Kidney (tissue), 14 donors: ENCODE data around the gene NR1H2. TPM values are rescaled to one million over a fixed set of nuclear protein-coding genes. Genes with fewer than 3 reads are reported as not detected.

ENCODE experiments used
- DNase-seq, 5 donors: peaks; one replicate each; pipeline ENCODE4 v3.0.0-alpha.2; 2013 to 2020
- FAIRE-seq: peaks from 2 replicates; lab custom pipeline; 2012; peaks lifted over from hg19 to GRCh38; lab: Jason Lieb, UNC
- H3K27ac ChIP-seq, 2 donors: one replicate each; pipeline ENCODE4 v1.7.0; 2013; ENCODE audit warnings: low read depth in 2 of 2, low read length in 2 of 2, inconsistent platforms in 1 of 2
- H3K27me3 ChIP-seq: one replicate; pipeline ENCODE4 v1.7.1; 2013; ENCODE audit warnings: low read length, inconsistent platforms; ENCODE audit not compliant: control insufficient read depth, insufficient read depth
- H3K36me3 ChIP-seq, 3 donors: one replicate each; pipeline versions ENCODE4 v1.7.0 to v1.7.1; 2013; ENCODE audit warnings: low read length in 3 of 3, control low read depth in 1 of 3, inconsistent platforms in 1 of 3; ENCODE audit not compliant: insufficient read depth in 3 of 3, control insufficient read depth in 2 of 3
- H3K4me1 ChIP-seq, 3 donors: one replicate each; pipeline versions ENCODE4 v1.7.0 to v1.7.1; 2013; ENCODE audit warnings: low read length in 3 of 3, inconsistent platforms in 1 of 3, low read depth in 1 of 3; ENCODE audit not compliant: control insufficient read depth in 2 of 3, insufficient read depth in 2 of 3
- H3K4me3 ChIP-seq, 3 donors: one replicate each; pipeline versions ENCODE4 v1.7.0 to v1.8.1; 2013; ENCODE audit warnings: low read length in 3 of 3, control low read depth in 1 of 3, inconsistent platforms in 1 of 3
- H3K9ac ChIP-seq, 3 donors: one replicate each; pipeline versions ENCODE4 v1.7.0 to v1.7.1; 2013; ENCODE audit warnings: low read length in 3 of 3, control low read depth in 1 of 3, inconsistent platforms in 1 of 3
- H3K9me3 ChIP-seq, 3 donors: one replicate each; pipeline versions ENCODE4 v1.7.0 to v1.7.1; 2013; ENCODE audit warnings: low read length in 3 of 3, control low read depth in 1 of 3, inconsistent platforms in 1 of 3; ENCODE audit not compliant: control insufficient read depth in 2 of 3, insufficient read depth in 1 of 3
- intact Hi-C: fragments of 100-400 bp; cut with DNase I; formaldehyde crosslinking; loops from one replicate; pipeline ENCODE4 v1.11.1; 2022
- polyA plus RNA-seq: library from polyadenylated mRNA; stranded (reverse); fragments of 350-450 nt; fragmentation: Illumina TruSeq; extraction: RNeasy Lipid Tissue Mini Kit (QIAGEN cat#74804); gene quantifications from one replicate; pipeline ENCODE4 v1.2.3, GENCODE V29; 2014; ENCODE audit warnings: low read depth, low replicate concordance; ENCODE audit not compliant: insufficient read depth
- total RNA-seq: library from RNA; stranded (reverse); fragmentation: NEBNext Ultra II Directional; extraction: Animal tissue kit (Norgen Biotek cat#: 25700); gene quantifications from one replicate; pipeline ENCODE4 v1.2.1, GENCODE V29; 2021
- TF ChIP-seq, protein P1 (sequence below): IDR thresholded peaks from 3 replicates; pipeline ENCODE4 v1.5.1; 2012; ENCODE audit warnings: mild to moderate bottlenecking, moderate library complexity, borderline replicate concordance; ENCODE audit not compliant: insufficient read depth; ENCODE audit errors: extremely low read depth
- donor health status: control.
- donor health status: control.
- donor health status: control.
- donor health status: control.
- donor health status: control.
- donor health status: DM: yes; HTN: yes; CAD: no.
- donor health status: Normal renal cell carcinoma (clear cell type).

Gene NR1H2
- total and polyA plus RNA-seq, 2 donors from 2014 or later: 59.7 to 80.4 TPM

DNA sequence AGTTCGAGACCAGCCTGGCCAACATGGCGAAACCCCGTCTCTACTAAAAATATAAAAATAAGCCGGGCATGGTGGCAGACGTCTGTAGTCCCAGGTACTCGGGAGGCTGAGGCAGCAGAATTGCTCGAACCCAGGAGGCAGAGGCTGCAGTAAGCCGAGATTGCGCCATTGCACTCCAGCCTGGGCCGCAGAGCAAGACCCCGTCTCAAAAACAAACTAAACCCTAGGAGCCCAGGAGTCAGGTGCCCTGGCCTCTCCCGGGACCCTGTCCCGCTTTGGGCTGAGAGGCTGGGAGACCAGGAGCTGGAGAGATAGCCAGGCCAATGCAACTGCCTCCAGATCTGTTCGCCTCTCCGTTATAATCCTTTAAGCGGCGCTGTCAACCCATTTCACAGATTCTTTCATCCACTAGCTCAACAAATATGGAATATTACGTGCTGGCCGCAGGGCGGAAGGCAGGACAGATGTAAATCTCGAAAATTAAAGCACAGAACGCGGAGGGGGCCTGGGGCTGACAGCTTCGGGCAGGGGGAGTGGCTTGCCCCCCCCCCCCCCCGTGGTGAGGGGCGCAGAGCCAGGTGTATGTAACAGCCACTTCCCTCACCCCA is 51.2 kb downstream of the NR1H2 start:
- Histone ChIP-seq H3K27me3 (no peaks in the 10 kb centered on the region), H3K4me3 (no peak overlapping the region), H3K27ac (no peak overlapping the region), H3K4me1 (peaks cover 0 to 7% (median 3%) of the 10 kb centered on the region in 3 donors), H3K36me3 (no peaks in the 10 kb centered on the region), H3K9ac (no peak overlapping the region), H3K9me3 (no peaks in the 10 kb centered on the region)
- DNase-seq (no peak), FAIRE-seq (no peak)
- TF ChIP-seq, protein P1, sequence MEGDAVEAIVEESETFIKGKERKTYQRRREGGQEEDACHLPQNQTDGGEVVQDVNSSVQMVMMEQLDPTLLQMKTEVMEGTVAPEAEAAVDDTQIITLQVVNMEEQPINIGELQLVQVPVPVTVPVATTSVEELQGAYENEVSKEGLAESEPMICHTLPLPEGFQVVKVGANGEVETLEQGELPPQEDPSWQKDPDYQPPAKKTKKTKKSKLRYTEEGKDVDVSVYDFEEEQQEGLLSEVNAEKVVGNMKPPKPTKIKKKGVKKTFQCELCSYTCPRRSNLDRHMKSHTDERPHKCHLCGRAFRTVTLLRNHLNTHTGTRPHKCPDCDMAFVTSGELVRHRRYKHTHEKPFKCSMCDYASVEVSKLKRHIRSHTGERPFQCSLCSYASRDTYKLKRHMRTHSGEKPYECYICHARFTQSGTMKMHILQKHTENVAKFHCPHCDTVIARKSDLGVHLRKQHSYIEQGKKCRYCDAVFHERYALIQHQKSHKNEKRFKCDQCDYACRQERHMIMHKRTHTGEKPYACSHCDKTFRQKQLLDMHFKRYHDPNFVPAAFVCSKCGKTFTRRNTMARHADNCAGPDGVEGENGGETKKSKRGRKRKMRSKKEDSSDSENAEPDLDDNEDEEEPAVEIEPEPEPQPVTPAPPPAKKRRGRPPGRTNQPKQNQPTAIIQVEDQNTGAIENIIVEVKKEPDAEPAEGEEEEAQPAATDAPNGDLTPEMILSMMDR: no peak
- intact Hi-C loops: no loop called here

GRCh38 chr19:50427997-50428425 is 51.8 kb downstream of the NR1H2 start:
- Histone ChIP-seq H3K9ac (peak overlapping the region in 1 of 3 donors; percentile 67), H3K36me3 (no peaks in the 10 kb centered on the region), H3K27me3 (no peaks in the 10 kb centered on the region), H3K27ac (no peak overlapping the region), H3K4me1 (peaks cover 0 to 7% (median 3%) of the 10 kb centered on the region in 3 donors), H3K4me3 (peak overlapping the region in 1 of 3 donors; percentile 35), H3K9me3 (no peaks in the 10 kb centered on the region)
- peak; percentile 93 to 97 (median 94) for DNase-seq
- TF ChIP-seq, protein P1: no peak
- no peak for FAIRE-seq
- intact Hi-C loops: no loop called here

- Histone ChIP-seq H3K36me3 (no peaks in the 10 kb centered on the region), H3K4me3 (no peak overlapping the region), H3K27ac (no peak overlapping the region), H3K27me3 (no peaks in the 10 kb centered on the region), H3K9me3 (no peaks in the 10 kb centered on the region), H3K4me1 (peaks cover 0 to 7% (median 3%) of the 10 kb centered on the region in 3 donors), H3K9ac (no peak overlapping the region)
- TF ChIP-seq, protein P1: no peak
- DNase-seq (no peak), FAIRE-seq (no peak)
- intact Hi-C loops: no loop called here
Observed at GRCh38 chr19:50428772-50429463, 52.7 kb downstream of the NR1H2 start.
